K562 (cell line): ENCODE data around the gene TNFRSF13B.

Source experiments
- EZH2 ChIP-seq: IDR thresholded peaks from 2 replicates; pipeline ENCODE4 v1.6.1; 2012; ENCODE audit warnings: low read depth, mild to moderate bottlenecking, inconsistent platforms, low read length, borderline replicate concordance
- MAZ ChIP-seq, 2 experiments: fragments of 450-650 bp in 1 of 2; sonication (generic) in 1 of 2; formaldehyde crosslinking; IDR thresholded peaks in 1 of 2; conservative IDR thresholded peaks in 1 of 2; 2 replicates each; pipeline versions ENCODE4 v1.4.0 to v1.5.0; 2020; ENCODE audit warnings: mild to moderate bottlenecking in 1 of 2, missing genetic modification reagents in 1 of 2
- MYC ChIP-seq, 2 experiments: fragments of 250-450 bp in 1 of 2; sonication (Bioruptor Pico) in 1 of 2; IDR thresholded peaks; 2 replicates each; pipeline versions ENCODE4 v1.5.1 to v1.6.1; 2012 to 2021; ENCODE audit warnings: low read depth in 2 of 2, borderline replicate concordance in 1 of 2, improper control_type of control experiment in 1 of 2, low read length in 1 of 2, mild to moderate bottlenecking in 1 of 2, moderate library complexity in 1 of 2
- POLR2A ChIP-seq: fragments of 450-650 bp; conservative IDR thresholded peaks from 2 replicates; pipeline ENCODE4 v1.6.1; 2016
- SMARCE1 ChIP-seq: fragments of 450-650 bp; IDR thresholded peaks from 2 replicates; pipeline ENCODE4 v1.7.1; 2016; ENCODE audit warnings: mild to moderate bottlenecking
- TAF9B ChIP-seq: fragments of 450-650 bp; IDR thresholded peaks from 2 replicates; pipeline ENCODE4 v1.6.1; 2018; ENCODE audit warnings: mild to moderate bottlenecking; ENCODE audit not compliant: partially characterized antibody
- ZNF121 ChIP-seq: sonication (generic); formaldehyde crosslinking; conservative IDR thresholded peaks from 2 replicates; pipeline ENCODE4 v1.8.0; 2022; ENCODE audit warnings: missing genetic modification reagents
- ZNF324 ChIP-seq: fragments of 250-450 bp; sonication (Bioruptor Pico); IDR thresholded peaks from 2 replicates; pipeline ENCODE4 v1.4.0; 2020; ENCODE audit warnings: mild to moderate bottlenecking
- TF ChIP-seq, protein P1 (sequence below), 3 experiments: IDR thresholded peaks in 2 of 3; conservative IDR thresholded peaks in 1 of 3; 2 replicates each; pipeline ENCODE4 v1.5.1; 2011 to 2012; ENCODE audit warnings: low read length in 3 of 3, mild to moderate bottlenecking in 3 of 3, control low read depth in 2 of 3, improper control_type of control experiment in 1 of 3, inconsistent platforms in 1 of 3, low read depth in 1 of 3, mixed read lengths in 1 of 3, moderate library complexity in 1 of 3; ENCODE audit not compliant: insufficient read depth in 2 of 3

DNA sequence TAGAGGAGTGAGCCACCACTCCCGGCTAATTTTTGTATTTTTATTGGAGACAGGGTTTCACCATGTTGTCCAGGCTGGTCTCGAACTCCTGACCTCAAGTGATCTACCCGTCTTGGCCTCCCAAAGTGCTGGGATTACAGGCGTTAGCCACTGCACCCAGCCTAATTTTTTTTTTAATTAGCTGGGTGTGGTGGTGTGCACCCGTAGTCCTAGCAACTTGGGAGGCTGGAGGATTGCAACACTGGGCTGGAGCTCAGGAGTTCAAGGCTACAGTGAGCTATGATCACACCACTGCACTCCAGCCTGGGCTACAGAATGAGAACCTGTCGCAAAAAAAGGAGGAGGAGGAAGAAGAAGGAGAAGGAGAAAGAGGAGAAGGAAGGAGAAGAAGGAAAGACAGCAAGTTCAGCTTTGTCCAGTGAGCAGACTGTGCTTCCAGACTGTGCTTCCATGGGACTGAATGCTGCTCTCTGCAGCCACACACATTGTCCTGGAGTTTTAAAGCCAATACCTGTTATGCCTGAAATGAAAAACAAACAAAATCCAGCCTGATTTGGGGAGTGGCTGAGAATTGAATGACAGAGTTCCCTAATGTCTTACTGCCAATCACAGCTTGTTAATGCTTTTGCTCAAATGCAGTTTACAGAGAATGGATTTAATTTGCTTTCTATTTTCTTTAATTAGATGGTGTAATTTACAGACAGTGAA lies 2.8 kb upstream of the TNFRSF13B start:
- TF ChIP-seq ZNF324 (CRISPR knock-in tag) (no peak), TAF9B (no peak), SMARCE1 (no peak), MAZ (CRISPR knock-in tag; conservative IDR thresholded peaks at IDR 0.05 in 1 of 2, IDR thresholded peaks at IDR 0.05 in 1 of 2) (no peak), ZNF121 (CRISPR knock-in tag) (no peak), EZH2 (no peak), POLR2A (no peak), MYC (IDR thresholded peaks at IDR 0.05; ENCODE audit: low read depth, low read length) (no peak), MYC (CRISPR knock-in tag; IDR thresholded peaks at IDR 0.05; ENCODE audit: borderline replicate concordance, low read depth) (no peak)
- TF ChIP-seq, protein P1, sequence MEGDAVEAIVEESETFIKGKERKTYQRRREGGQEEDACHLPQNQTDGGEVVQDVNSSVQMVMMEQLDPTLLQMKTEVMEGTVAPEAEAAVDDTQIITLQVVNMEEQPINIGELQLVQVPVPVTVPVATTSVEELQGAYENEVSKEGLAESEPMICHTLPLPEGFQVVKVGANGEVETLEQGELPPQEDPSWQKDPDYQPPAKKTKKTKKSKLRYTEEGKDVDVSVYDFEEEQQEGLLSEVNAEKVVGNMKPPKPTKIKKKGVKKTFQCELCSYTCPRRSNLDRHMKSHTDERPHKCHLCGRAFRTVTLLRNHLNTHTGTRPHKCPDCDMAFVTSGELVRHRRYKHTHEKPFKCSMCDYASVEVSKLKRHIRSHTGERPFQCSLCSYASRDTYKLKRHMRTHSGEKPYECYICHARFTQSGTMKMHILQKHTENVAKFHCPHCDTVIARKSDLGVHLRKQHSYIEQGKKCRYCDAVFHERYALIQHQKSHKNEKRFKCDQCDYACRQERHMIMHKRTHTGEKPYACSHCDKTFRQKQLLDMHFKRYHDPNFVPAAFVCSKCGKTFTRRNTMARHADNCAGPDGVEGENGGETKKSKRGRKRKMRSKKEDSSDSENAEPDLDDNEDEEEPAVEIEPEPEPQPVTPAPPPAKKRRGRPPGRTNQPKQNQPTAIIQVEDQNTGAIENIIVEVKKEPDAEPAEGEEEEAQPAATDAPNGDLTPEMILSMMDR (IDR thresholded peaks at IDR 0.05 in 2 of 3, conservative IDR thresholded peaks at IDR 0.05 in 1 of 3; ENCODE audit: insufficient read depth in 2 of 3, low read depth in 1 of 3, low read length in 3 of 3) = no peak
